C4-2B (cell line): ENCODE measurements around the gene STX18.

Source experiments
- H3K27ac ChIP-seq: fragments of 450-650 bp; 2 replicates; pipeline ENCODE4 v1.5.1; 2017
- ZFX ChIP-seq: fragments of 450-650 bp; IDR thresholded peaks from 2 replicates; pipeline ENCODE4 v1.6.1; 2017
- TF ChIP-seq, protein P1 (sequence below): fragments of 450-650 bp; conservative IDR thresholded peaks from 2 replicates; pipeline ENCODE4 v1.5.1; 2017; ENCODE audit warnings: mild to moderate bottlenecking

Gene STX18

DNA sequence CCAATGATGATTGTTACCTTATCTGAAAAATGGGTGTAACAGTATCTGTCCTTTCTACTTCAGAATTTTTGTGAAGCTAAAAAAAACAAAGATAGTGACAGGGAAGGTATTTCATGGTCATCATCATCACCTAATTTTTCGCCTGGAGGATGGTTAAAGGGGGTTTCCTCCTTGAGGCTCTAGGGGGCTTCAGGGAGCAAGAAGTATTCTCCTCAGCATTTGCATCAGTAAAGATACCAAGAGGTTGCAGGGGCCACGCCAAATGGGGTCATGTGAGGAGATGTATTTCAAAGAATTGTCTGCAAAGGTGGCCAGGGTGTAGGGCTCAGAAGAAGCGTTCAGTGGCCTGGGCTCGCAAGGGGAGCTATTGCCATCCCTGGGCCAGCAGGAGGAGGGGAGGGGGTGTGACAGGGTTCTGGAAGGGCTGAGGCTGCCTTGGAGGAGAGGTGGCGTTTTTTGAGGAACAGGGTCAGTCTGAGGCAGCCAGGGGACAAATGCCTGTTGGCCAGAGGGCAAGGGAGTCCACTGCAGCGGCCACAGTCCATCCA lies 162.2 kb downstream of the STX18 start:
- no peak overlapping the region for H3K27ac ChIP-seq
- no peak for TF ChIP-seq ZFX
- TF ChIP-seq, protein P1, sequence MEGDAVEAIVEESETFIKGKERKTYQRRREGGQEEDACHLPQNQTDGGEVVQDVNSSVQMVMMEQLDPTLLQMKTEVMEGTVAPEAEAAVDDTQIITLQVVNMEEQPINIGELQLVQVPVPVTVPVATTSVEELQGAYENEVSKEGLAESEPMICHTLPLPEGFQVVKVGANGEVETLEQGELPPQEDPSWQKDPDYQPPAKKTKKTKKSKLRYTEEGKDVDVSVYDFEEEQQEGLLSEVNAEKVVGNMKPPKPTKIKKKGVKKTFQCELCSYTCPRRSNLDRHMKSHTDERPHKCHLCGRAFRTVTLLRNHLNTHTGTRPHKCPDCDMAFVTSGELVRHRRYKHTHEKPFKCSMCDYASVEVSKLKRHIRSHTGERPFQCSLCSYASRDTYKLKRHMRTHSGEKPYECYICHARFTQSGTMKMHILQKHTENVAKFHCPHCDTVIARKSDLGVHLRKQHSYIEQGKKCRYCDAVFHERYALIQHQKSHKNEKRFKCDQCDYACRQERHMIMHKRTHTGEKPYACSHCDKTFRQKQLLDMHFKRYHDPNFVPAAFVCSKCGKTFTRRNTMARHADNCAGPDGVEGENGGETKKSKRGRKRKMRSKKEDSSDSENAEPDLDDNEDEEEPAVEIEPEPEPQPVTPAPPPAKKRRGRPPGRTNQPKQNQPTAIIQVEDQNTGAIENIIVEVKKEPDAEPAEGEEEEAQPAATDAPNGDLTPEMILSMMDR = no peak

DNA sequence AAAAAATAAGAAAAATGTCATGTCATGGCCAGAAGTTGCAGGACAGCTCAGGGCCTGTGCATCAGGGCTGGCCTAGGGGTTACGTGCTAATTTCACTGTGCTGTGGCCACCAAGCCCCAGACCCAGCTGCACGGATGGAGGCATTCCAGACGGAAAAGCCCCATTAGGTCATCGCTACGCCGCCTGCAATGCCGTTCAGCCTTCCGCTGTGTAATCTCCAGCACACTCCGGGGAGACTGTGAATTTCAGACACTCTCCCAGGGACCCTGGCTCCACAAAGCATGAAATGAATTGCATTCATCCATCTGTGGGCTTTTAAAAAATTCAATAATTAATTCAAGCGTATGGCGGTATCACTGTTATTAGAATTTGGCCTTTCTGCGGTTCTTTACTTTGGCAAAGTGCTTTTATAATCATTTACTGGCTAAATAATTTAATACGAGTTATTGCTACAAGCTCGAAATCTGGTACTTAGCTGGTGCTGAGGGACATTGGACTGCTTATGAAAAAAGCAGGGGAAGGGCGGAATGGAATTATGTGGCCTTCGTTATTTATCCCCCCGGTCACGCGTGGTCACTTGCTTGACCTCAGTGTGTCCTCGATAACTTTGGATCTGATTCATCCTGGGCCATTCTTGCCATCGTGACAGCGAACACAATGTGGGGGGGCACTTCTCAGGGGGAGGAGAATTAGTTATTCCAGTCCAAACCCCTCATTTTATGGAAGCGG lies 164.0 kb downstream of the STX18 start:
- TF ChIP-seq, protein P1 = no peak
- TF ChIP-seq ZFX = no peak

DNA sequence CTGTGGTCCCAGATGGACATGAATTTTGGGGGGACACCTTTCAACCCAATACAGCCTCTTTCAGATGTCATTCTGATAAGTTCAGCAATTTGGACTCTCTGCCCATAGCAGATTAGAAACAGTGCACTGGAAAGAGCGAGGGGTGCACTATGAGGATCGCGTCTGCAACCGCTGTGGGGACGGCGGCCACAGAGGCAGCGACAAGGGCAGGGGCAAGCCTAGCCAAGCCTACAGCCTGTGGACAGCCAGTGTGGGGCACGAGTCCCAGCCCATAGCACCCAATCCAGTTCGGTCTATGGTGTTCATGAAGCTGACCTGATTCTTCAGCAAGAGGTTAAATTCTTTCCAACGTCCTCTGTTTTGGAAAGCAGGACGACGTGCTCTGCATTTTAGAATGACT lies 164.7 kb downstream of the STX18 start:
- no peak overlapping the region for H3K27ac ChIP-seq
- TF ChIP-seq, protein P1 = no peak
- TF ChIP-seq ZFX = no peak

More for the DNA sequence above, 164.0 kb downstream of the STX18 start:
- H3K27ac ChIP-seq = no peak overlapping the region

DNA sequence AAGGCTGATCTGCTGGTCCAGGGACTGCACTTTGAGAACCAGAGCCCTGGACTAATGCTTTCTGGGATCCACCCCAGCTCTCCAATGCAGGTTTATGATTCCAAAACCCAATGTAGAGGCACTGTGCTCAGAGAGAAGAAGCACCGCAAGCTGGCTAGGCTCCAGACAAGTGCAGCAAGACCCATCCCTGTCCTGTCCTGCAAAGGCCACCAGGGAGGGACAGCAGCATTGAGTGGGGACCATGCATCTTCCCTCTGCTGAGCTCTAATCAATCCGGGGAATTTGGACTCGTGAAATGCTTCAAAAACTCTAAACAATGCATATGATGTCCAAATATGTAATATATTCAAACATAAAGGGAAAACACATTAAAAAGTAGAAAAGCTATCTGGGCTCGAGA lies 165.8 kb downstream of the STX18 start:
- no peak for TF ChIP-seq ZFX
- TF ChIP-seq, protein P1 = no peak
- H3K27ac ChIP-seq = no peak overlapping the region

DNA sequence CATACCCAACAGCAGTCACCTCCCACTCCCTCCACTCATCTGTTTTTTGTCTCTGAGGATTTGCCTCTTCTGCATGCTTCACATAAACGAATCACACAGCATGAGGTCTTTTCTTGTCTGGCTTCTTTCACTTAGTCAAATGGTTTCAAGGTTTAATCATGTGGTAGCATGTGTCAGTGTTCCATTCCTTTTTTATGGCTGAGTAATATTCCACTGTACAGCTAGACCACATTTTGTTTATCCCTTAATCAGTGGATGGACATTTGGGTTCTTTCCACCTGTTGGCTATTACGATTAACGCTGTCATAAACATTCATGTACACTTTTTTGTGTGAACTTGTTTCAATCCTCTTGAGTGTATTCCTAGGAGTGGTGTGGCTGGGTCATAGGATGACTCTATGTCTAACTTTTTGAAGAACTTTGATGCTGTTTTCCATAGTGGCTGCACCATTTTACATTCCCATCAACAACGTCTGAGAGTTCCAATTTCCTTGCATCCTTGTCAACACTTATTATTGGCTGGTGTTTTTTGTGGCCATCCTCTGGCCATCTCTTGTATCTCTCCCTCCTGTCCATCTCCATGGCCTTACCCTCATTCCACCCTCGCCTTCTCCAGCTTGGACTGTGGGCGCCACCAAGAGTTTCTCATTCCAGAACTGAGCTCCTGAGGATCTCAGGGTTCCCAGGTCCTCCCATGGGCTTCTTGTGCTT lies 167.3 kb downstream of the STX18 start:
- TF ChIP-seq, protein P1 = no peak
- TF ChIP-seq ZFX = no peak
- no peak overlapping the region for H3K27ac ChIP-seq
